RWPE2 (cell line): ENCODE results near the gene ZNF280D.

Source experiments
- ATAC-seq: fragments of 200-7000 bp; cut with Tn5 transposase; 3 replicates; pipeline ENCODE4 v1.9.1; 2021; ENCODE audit warnings: low read depth
- DNase-seq: peaks from one replicate; pipeline ENCODE4 v3.0.0-alpha.2; 2020; ENCODE audit warnings: low spot score
- H3K27ac ChIP-seq: fragments of 450-650 bp; 2 replicates; pipeline ENCODE4 v1.5.1; 2017; ENCODE audit warnings: mild to moderate bottlenecking; ENCODE audit not compliant: poor library complexity, severe bottlenecking
- H3K27me3 ChIP-seq: fragments of 250-450 bp; sonication (Bioruptor Pico); 2 replicates; pipeline ENCODE4 v1.5.1; 2021; ENCODE audit warnings: mild to moderate bottlenecking, moderate library complexity; ENCODE audit not compliant: insufficient read depth, poor library complexity, severe bottlenecking
- H3K36me3 ChIP-seq: fragments of 250-450 bp; sonication (Bioruptor Pico); 2 replicates; pipeline ENCODE4 v1.5.1; 2020; ENCODE audit warnings: low read depth, mild to moderate bottlenecking, moderate library complexity
- H3K4me1 ChIP-seq: fragments of 250-450 bp; sonication (Bioruptor Pico); 2 replicates; pipeline ENCODE4 v1.5.1; 2021; ENCODE audit warnings: mild to moderate bottlenecking, moderate library complexity; ENCODE audit not compliant: insufficient read depth, poor library complexity, severe bottlenecking
- H3K4me3 ChIP-seq: fragments of 250-450 bp; sonication (Bioruptor Pico); 2 replicates; pipeline ENCODE4 v1.5.1; 2021; ENCODE audit warnings: mild to moderate bottlenecking, moderate library complexity; ENCODE audit not compliant: severe bottlenecking
- H3K9me3 ChIP-seq: fragments of 250-450 bp; sonication (Bioruptor Pico); 2 replicates; pipeline ENCODE4 v1.5.1; 2021; ENCODE audit warnings: mild to moderate bottlenecking, moderate library complexity; ENCODE audit not compliant: severe bottlenecking
- TF ChIP-seq, protein P1 (sequence below): fragments of 450-650 bp; IDR thresholded peaks from one replicate; pipeline ENCODE4 v1.5.1; 2017; ENCODE audit warnings: mild to moderate bottlenecking, moderate library complexity; ENCODE audit not compliant: poor library complexity, severe bottlenecking

Gene ZNF280D

DNA sequence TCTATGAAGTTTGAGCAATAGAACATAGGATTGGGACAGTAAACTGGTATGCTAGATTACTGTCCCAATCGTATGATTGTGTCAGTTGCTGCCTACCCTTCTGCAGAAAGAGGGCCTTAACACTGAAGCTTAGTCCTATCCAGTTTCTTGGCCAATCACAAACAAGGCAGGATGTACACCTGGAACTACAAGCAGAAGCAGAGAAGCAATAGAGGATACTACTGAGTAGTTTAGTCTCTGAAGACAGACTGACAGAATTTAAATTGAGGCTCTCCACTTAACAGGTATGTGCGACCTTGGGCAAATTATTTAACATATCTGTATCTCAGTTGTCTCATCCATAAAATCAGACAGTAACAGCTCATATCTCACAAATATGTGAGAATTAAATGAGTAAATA, 85.0 kb downstream of the ZNF280D start:
- Histone ChIP-seq H3K36me3 (no peaks in the 10 kb centered on the region), H3K4me1 (no peaks in the 10 kb centered on the region), H3K4me3 (no peak overlapping the region), H3K9me3 (no peaks in the 10 kb centered on the region), H3K27me3 (no peaks in the 10 kb centered on the region), H3K27ac (no peak overlapping the region)
- ATAC-seq (no peak), DNase-seq (no peak)
- TF ChIP-seq, protein P1, sequence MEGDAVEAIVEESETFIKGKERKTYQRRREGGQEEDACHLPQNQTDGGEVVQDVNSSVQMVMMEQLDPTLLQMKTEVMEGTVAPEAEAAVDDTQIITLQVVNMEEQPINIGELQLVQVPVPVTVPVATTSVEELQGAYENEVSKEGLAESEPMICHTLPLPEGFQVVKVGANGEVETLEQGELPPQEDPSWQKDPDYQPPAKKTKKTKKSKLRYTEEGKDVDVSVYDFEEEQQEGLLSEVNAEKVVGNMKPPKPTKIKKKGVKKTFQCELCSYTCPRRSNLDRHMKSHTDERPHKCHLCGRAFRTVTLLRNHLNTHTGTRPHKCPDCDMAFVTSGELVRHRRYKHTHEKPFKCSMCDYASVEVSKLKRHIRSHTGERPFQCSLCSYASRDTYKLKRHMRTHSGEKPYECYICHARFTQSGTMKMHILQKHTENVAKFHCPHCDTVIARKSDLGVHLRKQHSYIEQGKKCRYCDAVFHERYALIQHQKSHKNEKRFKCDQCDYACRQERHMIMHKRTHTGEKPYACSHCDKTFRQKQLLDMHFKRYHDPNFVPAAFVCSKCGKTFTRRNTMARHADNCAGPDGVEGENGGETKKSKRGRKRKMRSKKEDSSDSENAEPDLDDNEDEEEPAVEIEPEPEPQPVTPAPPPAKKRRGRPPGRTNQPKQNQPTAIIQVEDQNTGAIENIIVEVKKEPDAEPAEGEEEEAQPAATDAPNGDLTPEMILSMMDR, result no peak

DNA sequence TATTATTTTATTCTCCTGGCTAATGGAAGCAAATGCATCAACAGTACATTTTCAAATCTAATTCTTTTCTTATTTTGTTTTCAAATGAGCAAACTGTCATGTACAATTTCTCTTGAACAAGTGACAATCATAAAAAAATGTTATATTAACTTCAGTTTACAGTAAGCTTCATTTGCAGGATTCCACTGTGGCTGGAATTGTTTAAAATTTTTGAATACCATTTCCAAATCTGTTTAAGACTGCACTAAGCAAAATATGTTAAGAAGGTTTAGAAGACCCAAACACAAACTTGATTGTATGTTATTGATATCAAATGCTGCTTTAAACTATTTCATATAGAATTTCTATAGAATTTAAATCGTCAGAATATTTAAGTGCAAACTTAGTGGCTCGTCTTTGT, 92.8 kb downstream of the ZNF280D start:
- H3K4me1 ChIP-seq, result no peaks in the 10 kb centered on the region
- H3K9me3 ChIP-seq, result no peaks in the 10 kb centered on the region
- peaks cover 6% of the 10 kb centered on the region; the same call in 1 of the 2 replicates for H3K36me3 ChIP-seq
- no peak for ATAC-seq
- no peaks in the 10 kb centered on the region for H3K27me3 ChIP-seq
- no peak for DNase-seq
- no peak overlapping the region for H3K27ac ChIP-seq
- TF ChIP-seq, protein P1, result no peak
- no peak overlapping the region for H3K4me3 ChIP-seq

- H3K27me3 ChIP-seq, result no peaks in the 10 kb centered on the region
- no peak for DNase-seq
- TF ChIP-seq, protein P1, result no peak
- H3K9me3 ChIP-seq, result no peaks in the 10 kb centered on the region
- peaks cover 6% of the 10 kb centered on the region; the same call in 1 of the 2 replicates for H3K36me3 ChIP-seq
- ATAC-seq, result no peak
- no peak overlapping the region for H3K4me3 ChIP-seq
- no peaks in the 10 kb centered on the region for H3K4me1 ChIP-seq
- H3K27ac ChIP-seq, result no peak overlapping the region
Measured at GRCh38 chr15:56640127-56640526, 93.2 kb downstream of the ZNF280D start.

GRCh38 chr15:56639631-56640030, 93.7 kb downstream of the ZNF280D start:
- Histone ChIP-seq H3K4me1 (no peaks in the 10 kb centered on the region), H3K9me3 (no peaks in the 10 kb centered on the region), H3K36me3 (peaks cover 6% of the 10 kb centered on the region; the same call in 1 of the 2 replicates), H3K4me3 (no peak overlapping the region), H3K27ac (no peak overlapping the region), H3K27me3 (no peaks in the 10 kb centered on the region)
- ATAC-seq (no peak), DNase-seq (no peak)
- TF ChIP-seq, protein P1, result no peak

GRCh38 chr15:56631765-56632164, 101.5 kb downstream of the ZNF280D start:
- Histone ChIP-seq H3K27ac (no peak overlapping the region), H3K4me1 (peaks cover 2% of the 10 kb centered on the region), H3K9me3 (no peaks in the 10 kb centered on the region), H3K4me3 (no peak overlapping the region), H3K27me3 (no peaks in the 10 kb centered on the region), H3K36me3 (peaks cover 3% of the 10 kb centered on the region; the same call in 1 of the 2 replicates)
- TF ChIP-seq, protein P1, result no peak
- no peak for DNase-seq
- ATAC-seq, result no peak
